HT-29 (cell line): Measurements from ENCODE around the gene TGFB2. TPM values are rescaled to one million over a fixed set of nuclear protein-coding genes. Genes with fewer than 3 reads are reported as not detected.

Experiments used
- DNase-seq: peaks from one replicate; pipeline ENCODE4 v3.0.0-alpha.2; 2015; ENCODE audit warnings: low spot score
- total RNA-seq: library from RNA; depleted of rRNA; stranded (reverse); fragments of >200 nt; shearing (Covaris generic); gene quantifications from 2 replicates; pipeline ENCODE4 v1.2.3, GENCODE V29; 2014

The TGFB2 gene
- total RNA-seq, 1 experiment from 2014 or later: 2.5 TPM

DNA sequence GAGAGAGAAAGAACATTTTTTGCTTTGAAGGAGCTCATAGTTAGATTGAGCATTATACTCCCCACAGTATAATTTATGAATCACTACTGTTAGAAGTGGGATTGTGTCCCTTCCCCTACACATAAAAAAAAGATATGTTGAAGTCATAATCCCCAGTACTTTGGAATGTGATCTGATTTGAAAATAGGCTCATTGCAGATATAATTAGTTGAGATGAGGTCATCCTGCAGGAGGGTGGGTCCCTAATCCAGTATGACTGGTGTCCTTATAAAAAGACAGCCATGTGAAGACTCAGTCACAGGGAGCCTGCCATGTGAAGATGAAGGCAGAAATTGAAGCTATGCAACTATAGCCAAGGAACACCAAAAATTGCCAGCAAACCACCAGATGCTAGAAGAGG is 76.4 kb downstream of the TGFB2 start:
- DNase-seq: no peak

DNA sequence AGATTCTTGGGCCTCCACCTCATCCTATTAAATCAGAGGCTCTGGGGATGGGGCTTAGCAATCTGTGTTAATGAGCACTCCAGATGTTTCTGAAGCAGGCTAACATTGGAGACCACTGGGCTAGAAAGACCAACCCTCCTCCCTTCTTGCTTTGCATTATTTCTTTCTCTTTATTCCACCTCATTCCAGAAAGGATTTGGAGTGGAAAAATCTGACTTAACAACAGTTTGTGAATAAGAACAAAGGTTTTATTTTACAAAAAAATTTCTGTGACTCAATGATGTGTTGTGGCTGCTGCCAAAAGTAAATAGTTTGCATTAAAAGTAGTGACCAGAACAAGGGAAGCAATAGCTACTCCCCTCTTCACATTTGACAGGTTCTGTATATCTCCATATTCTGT is 79.4 kb downstream of the TGFB2 start:
- DNase-seq: no peak

DNA sequence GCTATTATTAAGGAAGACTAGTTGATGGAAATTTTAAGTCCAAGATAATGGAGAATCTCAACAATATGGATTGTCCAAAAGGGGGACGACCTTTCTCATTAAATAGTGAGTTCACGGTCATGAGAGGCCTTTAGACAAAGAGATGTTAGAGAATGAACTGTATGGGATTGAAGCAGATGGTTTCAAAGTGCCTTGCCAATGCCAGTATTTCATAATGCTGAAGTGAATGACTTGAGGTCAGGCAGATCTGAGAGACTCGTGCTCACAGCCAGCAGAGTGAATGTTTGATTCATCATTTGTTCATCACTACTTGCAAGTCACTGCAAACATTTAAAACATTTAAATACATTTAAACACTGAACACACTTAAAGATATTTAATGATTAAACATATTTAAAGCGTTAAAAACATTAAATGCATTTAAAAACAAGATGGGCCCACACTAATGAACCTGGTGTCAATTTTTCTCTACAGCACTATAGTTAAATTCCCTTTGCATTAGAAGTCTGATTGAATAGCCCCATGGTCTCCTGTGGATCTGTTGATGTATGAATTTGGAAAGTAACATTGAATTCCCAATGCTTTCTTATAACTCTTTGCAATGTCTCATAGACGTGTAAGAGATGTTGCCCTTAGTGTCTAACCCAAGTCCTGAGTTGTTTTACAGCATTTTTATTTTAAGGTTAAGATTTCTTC is 80.7 kb downstream of the TGFB2 start:
- DNase-seq: peak; percentile 18

DNA sequence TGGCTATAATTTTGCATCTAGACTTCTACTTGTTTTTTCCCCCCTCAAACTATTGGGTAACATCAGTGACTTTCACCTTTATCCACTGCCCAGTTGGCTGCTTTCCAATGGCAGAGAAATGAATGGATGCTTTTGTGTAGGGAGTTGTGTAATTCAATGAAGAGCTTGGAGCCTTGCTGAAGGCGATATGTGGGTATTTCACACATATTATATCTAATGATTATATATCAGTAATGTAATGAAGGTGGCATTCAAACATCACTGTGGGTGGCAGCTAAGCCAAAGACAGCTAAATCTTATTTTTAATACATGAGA is 81.2 kb downstream of the TGFB2 start:
- peak; percentile 80 for DNase-seq

DNA sequence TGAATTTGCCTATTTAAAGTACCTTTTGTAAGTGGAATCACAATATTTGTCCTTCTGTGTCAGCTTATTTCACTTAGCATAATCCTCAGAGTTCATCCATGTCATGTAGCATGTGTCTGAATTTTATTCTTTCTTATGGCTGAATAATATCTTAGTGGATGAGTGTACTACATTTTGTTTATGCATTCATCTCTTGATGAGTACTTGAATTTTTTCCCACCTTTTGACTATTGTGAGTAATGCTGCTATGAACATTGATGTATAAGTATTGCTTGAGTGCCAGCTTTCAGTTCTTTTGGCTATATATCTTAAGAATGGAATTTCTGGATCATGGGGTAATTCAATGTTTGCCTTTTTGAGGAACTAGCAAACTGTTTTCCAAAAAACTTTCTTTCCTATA is 84.2 kb downstream of the TGFB2 start:
- no peak for DNase-seq

DNA sequence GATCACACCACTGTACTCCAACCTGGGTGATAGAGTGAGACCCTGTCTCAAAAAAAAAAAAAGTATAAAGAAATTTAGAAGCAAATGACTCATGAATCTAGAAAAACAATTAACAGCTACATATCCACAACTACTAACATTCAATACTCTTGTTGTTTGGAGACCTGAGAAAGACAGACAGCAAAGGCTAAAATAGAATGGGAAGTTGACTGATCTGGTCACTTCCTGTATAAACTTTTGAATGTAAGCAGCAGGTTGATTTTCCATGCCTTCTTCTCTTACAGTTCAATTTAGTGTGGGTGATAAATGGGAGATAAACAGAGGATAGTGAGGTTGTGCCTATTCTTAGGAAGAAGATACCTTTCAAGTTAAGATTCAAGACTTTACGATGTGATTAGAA is 85.2 kb downstream of the TGFB2 start:
- DNase-seq: no peak

DNA sequence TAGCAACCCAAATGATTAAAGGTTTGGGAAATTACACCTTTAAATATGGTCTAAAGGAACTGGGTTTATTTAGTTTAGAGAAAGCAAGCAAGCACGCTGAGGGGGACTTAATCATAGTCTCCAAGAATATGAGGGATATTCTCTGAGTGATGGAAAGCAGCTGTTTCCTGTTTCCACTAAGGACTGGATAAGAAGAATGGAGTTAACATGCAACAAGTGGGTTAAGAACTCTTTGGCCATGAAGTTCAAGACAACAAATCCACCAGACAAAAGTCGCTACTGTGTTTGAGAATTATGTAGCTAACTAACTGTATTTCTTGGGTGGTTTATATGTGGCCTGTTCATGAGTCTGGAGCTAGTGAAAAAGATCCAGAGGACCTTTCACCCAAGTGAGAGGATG is 85.7 kb downstream of the TGFB2 start:
- DNase-seq: no peak

DNA sequence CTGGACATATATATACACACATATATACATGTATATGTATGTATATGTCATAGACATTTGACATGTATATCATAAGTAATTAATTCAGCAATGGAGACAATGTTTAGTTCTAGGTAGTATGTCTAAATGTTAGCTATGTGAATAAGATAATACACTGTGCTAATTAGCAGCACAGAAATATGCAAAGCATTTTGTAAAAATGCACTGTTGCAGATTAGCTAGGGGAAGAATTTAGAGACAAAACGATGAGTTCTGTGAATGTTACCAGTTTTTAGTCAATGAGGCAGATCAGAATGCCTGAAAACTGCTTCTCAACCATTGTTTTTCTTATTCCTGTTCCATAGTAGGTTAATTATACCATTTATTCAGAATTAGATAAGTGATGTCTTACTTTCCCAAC is 86.3 kb downstream of the TGFB2 start:
- no peak for DNase-seq

DNA sequence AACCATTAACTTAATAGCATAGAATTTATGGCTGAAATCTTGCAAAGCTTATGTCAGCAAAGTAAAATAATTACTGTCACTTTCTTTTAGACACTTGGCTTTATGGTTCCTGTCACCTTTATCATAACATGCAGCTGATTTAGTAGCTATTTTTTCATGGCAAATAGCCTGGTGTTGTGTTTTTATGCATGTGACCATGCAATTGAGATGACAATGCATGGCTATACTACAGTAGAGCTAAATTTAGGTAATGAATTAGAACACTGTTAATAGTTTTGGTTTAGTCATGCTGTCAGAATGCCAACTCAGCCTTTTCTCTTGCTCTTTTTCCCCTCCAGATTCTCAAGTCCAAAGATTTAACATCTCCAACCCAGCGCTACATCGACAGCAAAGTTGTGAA is 88.6 kb downstream of the TGFB2 start:
- DNase-seq: no peak

DNA sequence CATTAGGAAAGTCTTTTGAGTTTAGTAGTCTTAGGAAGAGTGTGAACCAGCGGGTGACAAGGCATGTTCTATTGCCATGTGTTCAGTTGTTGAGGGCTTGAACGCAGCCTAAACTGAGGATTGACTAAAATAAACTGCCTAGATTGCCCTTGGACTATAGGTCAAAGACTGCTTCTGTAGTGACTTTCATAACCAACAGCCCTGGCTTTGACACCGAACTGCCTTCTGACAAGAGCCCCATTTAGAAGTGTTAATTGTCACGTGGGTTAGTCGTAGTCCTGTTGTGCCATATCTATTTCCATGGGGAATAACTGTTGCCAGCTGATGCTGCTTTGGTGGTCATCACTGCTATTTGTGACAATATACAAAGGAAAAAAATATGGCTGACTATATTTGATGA is 90.4 kb downstream of the TGFB2 start:
- DNase-seq: no peak

DNA sequence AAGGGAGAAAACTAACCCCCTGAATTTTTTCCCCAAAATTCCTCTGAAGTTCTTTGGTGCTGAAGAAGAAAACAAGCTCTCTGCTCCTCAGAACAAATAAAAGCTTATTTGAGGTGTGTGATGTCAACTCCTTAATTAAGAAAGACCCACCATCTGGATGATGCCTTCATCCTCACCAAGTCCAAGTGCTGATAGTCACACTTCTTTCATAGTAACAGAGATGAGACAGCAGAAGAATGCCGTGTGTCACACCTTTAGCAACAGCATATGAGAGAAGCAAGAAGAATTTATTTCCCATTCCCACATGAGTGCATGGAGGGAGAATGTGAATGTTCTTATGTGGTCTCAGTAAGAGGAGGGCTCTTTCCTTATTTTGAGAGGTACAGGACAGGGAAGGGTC is 91.2 kb downstream of the TGFB2 start:
- DNase-seq: no peak

DNA sequence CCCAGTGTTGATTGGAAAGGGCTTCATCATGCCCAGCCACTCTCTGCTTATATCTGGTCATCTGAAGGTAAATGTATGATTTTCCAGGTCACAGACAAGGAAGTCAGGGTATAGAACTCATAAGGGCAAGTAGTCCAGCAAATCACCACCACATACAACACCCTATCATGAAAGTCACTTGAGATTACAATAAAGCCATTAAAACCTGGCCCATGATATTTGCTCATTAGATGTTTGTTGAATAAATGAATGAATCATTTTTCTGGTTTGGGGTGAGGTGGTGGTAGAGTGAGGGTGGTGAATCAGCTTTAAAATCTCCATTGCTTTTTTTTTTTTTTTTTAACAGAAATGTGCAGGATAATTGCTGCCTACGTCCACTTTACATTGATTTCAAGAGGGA is 91.9 kb downstream of the TGFB2 start:
- no peak for DNase-seq

DNA sequence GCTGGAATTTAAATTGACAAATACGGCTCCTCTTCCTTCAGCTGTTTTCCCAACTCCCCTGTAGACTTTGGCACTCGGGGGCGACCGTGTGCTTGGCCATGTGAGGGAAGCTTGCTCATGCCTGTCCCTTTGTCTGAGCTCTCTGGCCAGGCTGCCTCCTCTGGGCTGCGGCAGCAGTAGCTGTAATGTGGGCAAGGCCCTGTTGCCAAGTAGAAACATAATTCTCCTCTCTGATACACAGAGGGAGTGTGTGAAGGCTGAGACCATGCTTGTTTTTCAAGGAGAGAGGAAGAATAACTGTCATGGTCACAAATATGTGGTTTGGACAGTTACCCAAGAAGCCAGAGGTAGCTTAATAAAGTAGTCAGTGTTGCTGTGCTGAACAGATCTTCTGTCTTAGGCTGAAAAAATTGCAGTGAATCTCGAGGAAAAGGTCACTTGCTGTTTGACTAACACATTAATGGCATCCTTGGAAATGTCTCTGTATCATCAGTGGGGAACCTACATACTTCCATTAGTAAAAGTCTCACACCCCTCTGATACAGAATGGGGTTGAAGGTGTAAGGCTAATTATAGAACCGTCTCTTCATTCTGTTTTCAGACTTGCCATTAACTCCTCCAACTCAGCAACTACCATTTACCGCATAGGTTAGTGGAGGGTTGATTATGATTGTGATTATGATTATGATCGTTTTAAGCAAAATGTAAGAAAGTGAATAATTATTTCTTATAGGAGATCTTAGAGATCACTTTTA is 94.6 kb downstream of the TGFB2 start:
- DNase-seq: no peak

DNA sequence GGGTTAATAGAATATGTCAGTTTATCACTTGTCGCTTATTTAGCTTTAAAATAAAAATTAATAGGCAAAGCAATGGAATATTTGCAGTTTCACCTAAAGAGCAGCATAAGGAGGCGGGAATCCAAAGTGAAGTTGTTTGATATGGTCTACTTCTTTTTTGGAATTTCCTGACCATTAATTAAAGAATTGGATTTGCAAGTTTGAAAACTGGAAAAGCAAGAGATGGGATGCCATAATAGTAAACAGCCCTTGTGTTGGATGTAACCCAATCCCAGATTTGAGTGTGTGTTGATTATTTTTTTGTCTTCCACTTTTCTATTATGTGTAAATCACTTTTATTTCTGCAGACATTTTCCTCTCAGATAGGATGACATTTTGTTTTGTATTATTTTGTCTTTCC is 98.1 kb downstream of the TGFB2 start:
- DNase-seq: no peak

DNA sequence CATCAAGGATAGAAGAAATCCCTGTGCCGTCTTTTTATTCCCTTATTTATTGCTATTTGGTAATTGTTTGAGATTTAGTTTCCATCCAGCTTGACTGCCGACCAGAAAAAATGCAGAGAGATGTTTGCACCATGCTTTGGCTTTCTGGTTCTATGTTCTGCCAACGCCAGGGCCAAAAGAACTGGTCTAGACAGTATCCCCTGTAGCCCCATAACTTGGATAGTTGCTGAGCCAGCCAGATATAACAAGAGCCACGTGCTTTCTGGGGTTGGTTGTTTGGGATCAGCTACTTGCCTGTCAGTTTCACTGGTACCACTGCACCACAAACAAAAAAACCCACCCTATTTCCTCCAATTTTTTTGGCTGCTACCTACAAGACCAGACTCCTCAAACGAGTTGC is 99.0 kb downstream of the TGFB2 start:
- no peak for DNase-seq

DNA sequence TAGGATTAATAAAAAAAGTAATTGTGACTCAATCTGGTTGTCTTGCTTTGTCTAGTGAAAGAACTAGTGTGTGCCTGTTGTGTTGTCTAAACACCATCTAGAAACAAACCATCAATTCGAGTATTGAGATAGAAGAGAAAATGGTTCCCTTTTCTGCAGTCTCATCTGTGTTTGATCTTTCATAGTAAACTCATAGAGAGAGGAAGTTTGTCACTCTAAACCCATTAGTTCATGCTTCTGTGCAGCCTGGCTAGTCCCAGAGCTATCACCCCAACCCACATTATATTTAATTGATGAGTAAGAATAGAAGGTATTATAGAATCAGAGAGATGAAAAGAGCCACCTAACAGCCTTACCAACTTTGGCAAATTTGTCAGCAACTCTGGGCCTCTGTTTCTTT is 99.5 kb downstream of the TGFB2 start:
- no peak for DNase-seq

DNA sequence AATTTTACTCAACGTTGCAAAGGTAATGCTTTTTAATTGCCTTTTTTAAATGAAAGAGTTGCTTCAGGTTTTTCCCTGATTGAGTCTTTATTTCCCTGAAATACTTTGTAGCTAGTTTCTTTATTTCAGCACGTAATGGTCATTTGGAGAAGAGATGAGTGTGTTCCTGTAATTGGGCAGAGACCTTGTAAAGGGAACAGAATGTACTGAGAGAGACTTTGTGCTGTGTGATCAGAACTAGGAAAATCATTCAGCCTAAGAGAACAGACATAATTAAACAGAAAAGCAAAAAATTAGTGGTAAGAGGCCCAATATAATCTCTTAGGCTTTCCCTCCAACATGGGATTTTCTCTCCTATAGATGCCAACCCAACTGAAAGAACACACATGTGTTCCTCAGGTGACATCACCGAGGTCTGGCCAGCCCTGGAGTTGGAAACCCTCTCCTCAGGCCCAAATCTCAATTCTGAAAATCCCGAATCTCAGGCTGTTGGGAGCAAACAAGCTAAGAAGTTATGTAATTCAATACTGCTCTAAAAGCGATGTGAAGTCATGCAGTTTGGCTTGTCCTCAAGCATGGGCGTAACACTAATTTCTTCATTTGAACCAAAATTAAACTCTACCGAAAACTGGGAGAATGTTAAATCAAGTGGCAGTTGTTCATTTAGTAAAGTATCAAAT is 102.0 kb downstream of the TGFB2 start:
- no peak for DNase-seq

DNA sequence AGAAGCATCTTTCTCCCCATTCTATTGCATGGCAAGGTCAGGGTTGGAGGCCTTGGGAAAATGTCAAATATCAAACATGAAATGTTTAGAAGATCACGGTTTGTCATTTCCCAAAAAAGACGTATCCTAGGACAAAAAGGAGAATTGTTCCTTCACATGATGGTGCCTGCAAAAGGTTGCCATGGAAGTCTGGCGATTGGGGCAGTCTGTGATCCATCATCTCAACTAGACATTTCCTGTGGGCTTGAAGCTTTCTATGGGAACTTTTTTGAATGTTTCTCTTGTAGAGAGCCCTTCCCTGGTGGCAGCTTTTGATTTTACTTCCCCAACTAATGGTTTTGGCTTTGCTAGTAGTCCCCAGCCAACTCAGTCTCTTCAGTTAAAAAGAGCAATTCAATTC is 106.3 kb downstream of the TGFB2 start:
- no peak for DNase-seq

DNA sequence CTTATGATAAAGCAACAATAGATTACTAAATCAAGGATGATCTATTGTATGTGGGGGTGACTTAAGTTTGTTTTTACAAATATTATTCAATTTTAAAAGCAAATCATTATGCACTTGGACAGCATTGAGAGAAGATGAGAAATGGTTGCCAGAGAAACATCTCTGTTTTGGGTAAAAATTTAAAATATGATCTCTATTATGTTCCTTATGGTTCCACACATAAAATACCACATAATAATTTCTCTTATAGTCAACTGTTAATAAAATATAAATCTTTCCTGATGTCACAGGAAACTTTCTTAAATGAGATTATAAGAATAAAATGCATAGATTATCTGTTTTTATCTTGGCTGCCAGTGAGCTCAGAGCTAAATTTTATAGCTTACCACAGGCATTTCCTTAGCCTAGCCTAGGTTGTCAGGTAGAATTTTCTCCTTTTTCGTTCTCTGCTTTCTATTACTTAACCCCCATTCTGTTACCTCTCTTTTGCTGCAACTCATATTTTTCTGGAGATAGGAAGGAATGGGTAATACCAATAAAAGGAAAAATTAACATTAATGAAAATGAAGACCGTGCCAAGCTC is 109.7 kb downstream of the TGFB2 start:
- no peak for DNase-seq

DNA sequence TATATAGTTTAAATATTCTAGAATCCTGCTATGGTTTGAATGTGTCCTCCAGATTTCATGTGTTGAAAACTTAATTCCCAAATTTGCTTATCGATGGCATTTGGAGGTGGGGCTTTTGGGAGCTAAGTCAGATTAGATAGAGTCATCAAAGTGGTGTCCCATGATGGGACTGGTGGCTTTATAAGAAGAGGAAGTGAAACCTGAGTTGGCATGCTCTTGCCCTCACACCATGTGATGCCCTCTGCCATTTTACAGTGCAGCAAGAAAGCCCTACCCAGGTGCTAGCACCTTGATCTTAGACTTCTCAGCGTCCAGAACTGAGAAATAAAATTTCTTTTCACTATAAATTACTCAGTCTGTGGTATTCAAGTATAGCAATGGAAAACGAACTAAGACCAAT is 111.3 kb downstream of the TGFB2 start:
- DNase-seq: no peak

DNA sequence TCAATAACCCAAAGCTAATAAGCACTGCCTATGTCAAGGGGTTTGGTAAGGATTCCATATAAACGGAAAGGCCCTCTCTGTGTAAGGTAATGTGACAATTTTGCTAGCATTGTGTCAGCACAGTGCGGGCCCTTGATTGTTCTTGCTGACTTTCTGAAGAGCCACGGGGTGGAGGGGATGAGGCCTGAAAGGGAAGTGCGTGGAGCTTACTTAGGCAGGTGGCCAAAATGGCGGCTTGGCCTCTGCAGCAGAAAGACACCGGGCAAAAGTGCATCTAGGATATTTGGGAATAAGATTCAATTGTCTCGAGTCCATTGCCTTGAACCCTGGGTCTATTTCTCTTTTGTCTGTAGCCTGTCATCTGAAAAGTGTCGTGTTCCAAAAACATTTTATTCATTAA is 114.3 kb downstream of the TGFB2 start:
- no peak for DNase-seq

DNA sequence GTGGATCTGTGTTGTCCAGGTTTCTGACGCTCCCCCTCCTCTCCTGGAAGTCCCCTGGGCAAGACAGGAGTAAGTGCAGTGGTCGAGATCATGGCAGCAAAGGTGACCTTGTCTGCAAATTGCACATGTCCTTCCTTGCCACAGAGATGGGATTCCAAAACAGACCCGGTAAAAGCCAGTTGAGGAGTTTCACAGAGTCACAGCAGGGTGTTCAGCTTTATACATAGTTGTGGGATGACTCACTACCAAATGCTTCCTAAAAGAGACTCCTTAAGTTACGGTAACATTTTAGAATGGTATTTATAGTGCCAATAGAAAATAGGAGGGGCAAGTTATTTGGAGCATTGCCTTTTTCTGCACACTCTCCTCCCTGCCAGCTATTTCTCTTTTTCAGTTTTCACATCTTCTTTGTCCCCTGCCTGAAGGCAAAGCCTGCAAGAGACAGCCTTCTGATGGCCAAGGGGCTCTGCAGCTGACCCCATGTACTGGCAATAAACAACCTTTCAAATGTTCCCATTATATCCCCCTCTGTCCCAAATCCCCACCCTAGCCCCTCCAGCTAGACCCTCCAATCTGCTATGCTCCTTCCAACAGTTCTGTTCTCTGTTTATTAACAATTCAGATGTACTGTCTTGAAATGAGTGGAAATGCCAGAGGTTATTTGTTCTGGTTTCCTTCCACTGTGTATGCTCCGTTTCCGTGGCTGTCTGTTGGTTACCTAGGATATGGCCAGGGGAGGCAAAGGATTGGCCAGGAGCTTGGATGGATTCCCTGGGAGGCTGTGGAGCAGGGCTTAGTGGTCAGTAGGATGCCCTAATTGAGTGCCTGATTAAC is 115.0 kb downstream of the TGFB2 start:
- no peak for DNase-seq
